B cell (primary cell): Measurements from ENCODE around the gene CFTR. TPM values are rescaled to one million over a fixed set of nuclear protein-coding genes. Genes with fewer than 3 reads are reported as not detected.
"Not testable (repeated sequence)": the region's sequence is repeated elsewhere in the genome, so short reads cannot be mapped to it uniquely, and the experiment has no call there.

ENCODE experiments used
- ATAC-seq: fragments of 200-7000 bp; cut with Tn5 transposase; one replicate; pipeline ENCODE4 v1.10.0; 2021; ENCODE audit warnings: low read depth, mild to moderate bottlenecking, moderate number of reproducible peaks, moderate library complexity
- CTCF ChIA-PET: fragments of 350-600 bp; sonication (Branson Sonifier 250); formaldehyde crosslinking; loops from one replicate; lab custom pipeline; 2021; ENCODE audit warnings: antibody characterized with exemption, inconsistent platforms; lab: Charles Lee
- POLR2A ChIA-PET: fragments of 350-600 bp; sonication (Branson Sonifier 250); formaldehyde crosslinking; loops from one replicate; lab custom pipeline; 2021; ENCODE audit warnings: antibody characterized with exemption; lab: Charles Lee
- DNase-seq: peaks from one replicate; pipeline ENCODE4 v3.0.0; 2013
- H2AFZ ChIP-seq: 2 replicates; pipeline ENCODE4 v1.6.1; 2012; ENCODE audit warnings: mild to moderate bottlenecking, low read depth, low read length; ENCODE audit not compliant: insufficient read depth, poor library complexity, severe bottlenecking
- H3K27ac ChIP-seq, 2 donors: 1 replicate in 1 of 2; 2 replicates in 1 of 2; pipeline ENCODE4 v1.5.1; 2012 to 2013; ENCODE audit warnings: low read length in 2 of 2, mild to moderate bottlenecking in 2 of 2, moderate library complexity in 1 of 2
- H3K27me3 ChIP-seq, 4 experiments: fragments of 200-600 bp in 1 of 4; sonication (generic) in 1 of 4; replicated peaks in 1 of 4; 1 replicate in 2 of 4; 2 replicates in 2 of 4; pipeline versions ENCODE4 v1.6.1 to v1.7.0; 2013 to 2016; ENCODE audit warnings: low read length in 3 of 4, mild to moderate bottlenecking in 2 of 4, mixed read lengths in 1 of 4, moderate library complexity in 1 of 4; ENCODE audit not compliant: insufficient read depth in 4 of 4, control insufficient read depth in 3 of 4; ENCODE audit errors: control extremely low read depth in 1 of 4
- H3K36me3 ChIP-seq, 2 experiments: replicated peaks in 1 of 2; 1 replicate in 1 of 2; 2 replicates in 1 of 2; pipeline versions ENCODE4 v1.6.1 to v1.7.1; 2013; ENCODE audit warnings: low read length in 1 of 2; ENCODE audit not compliant: insufficient read depth in 2 of 2, control insufficient read depth in 1 of 2; ENCODE audit errors: control extremely low read depth in 1 of 2, extremely low read depth in 1 of 2
- H3K4me1 ChIP-seq, 2 donors: fragments of 200-600 bp in 1 of 2; sonication (generic) in 1 of 2; 1 replicate in 1 of 2; 2 replicates in 1 of 2; pipeline versions ENCODE4 v1.5.1 to v1.6.1; 2013 to 2017; ENCODE audit warnings: low read length in 2 of 2; ENCODE audit not compliant: control insufficient read depth in 2 of 2, insufficient read depth in 2 of 2
- H3K4me2 ChIP-seq: replicated peaks from 2 replicates; pipeline ENCODE3; 2012; ENCODE audit warnings: mild to moderate bottlenecking, low read depth, low read length; ENCODE audit not compliant: poor library complexity, severe bottlenecking
- H3K4me3 ChIP-seq, 5 experiments: fragments of 200-600 bp in 1 of 5; sonication (generic) in 1 of 5; 1 replicate in 3 of 5; 2 replicates in 2 of 5; pipeline versions ENCODE4 v1.5.1 to v1.7.0; 2011 to 2016; ENCODE audit warnings: low read length in 4 of 5, mild to moderate bottlenecking in 4 of 5, low read depth in 2 of 5, control low read depth in 1 of 5, moderate library complexity in 1 of 5; ENCODE audit not compliant: insufficient read depth in 1 of 5; ENCODE audit errors: control extremely low read depth in 1 of 5, extremely low read depth in 1 of 5
- H3K79me2 ChIP-seq: fragments of 200-600 bp; sonication (generic); one replicate; pipeline ENCODE4 v1.6.0; 2016; ENCODE audit warnings: low read length; ENCODE audit not compliant: control insufficient read depth, insufficient read depth
- H3K9ac ChIP-seq: fragments of 200-600 bp; sonication (generic); 2 replicates; pipeline ENCODE4 v1.6.1; 2017; ENCODE audit warnings: mild to moderate bottlenecking, low read length, moderate library complexity
- H3K9me3 ChIP-seq, 3 donors: one replicate each; pipeline versions ENCODE4 v1.6.1 to v1.7.1; 2013; ENCODE audit warnings: low read length in 2 of 3; ENCODE audit not compliant: control insufficient read depth in 2 of 3, insufficient read depth in 1 of 3; ENCODE audit errors: control extremely low read depth in 1 of 3
- H4K20me1 ChIP-seq: 2 replicates; pipeline ENCODE4 v1.6.0; 2012; ENCODE audit warnings: mild to moderate bottlenecking, low read length; ENCODE audit not compliant: insufficient read depth, control insufficient read depth, poor library complexity, severe bottlenecking
- H3K27ac Mint-ChIP-seq: one replicate; pipeline ENCODE4 v1.8.0; 2021; ENCODE audit warnings: mixed read lengths
- H3K27me3 Mint-ChIP-seq: one replicate; pipeline ENCODE4 v1.8.0; 2021; ENCODE audit warnings: mixed read lengths
- H3K4me1 Mint-ChIP-seq: one replicate; pipeline ENCODE4 v1.8.0; 2021; ENCODE audit warnings: mixed read lengths
- H3K4me3 Mint-ChIP-seq: one replicate; pipeline ENCODE4 v1.8.0; 2021; ENCODE audit warnings: mixed read lengths
- H3K9me3 Mint-ChIP-seq: one replicate; pipeline ENCODE4 v1.8.0; 2022; ENCODE audit warnings: mixed read lengths; ENCODE audit not compliant: insufficient read depth
- EZH2 ChIP-seq: IDR thresholded peaks from 2 replicates; pipeline ENCODE4 v1.6.1; 2012; ENCODE audit warnings: borderline replicate concordance, low read depth, mild to moderate bottlenecking, moderate library complexity, low read length; ENCODE audit not compliant: insufficient read depth, poor library complexity, severe bottlenecking
- WGBS: methylation state at CpG from one replicate; pipeline ENCODE4 v1.1.5; 2013; ENCODE audit warnings: missing lambda C conversion rate; ENCODE audit not compliant: insufficient coverage; 5-methylcytosine and 5-hydroxymethylcytosine counted together
- intact Hi-C: fragments of 100-400 bp; cut with micrococcal nuclease; formaldehyde crosslinking; loops from one replicate; pipeline ENCODE4 v1.10.0; 2022
- polyA plus RNA-seq: library from polyadenylated mRNA; depleted of rRNA; stranded (reverse); fragments of >200 nt; gene quantifications from 2 replicates; pipeline ENCODE4 v1.2.3, GENCODE V29; 2012
- total RNA-seq, 2 donors: library from RNA; stranded (reverse); fragments of 120-200 nt in 1 of 2; gene quantifications; 1 replicate in 1 of 2; 2 replicates in 1 of 2; pipeline versions ENCODE4 v1.2.3 to v1.2.4, GENCODE V29; 2013 to 2022
- TF ChIP-seq, protein P1 (sequence below): fragments of 200-600 bp; IDR thresholded peaks from one replicate; pipeline ENCODE4 v1.8.0; 2022; ENCODE audit warnings: antibody characterized with exemption, mild to moderate bottlenecking

The CFTR gene
- total and polyA plus RNA-seq, 2 donors (not counting 1 experiment from before 2014, with no cell fraction given): not detected

- Histone ChIP-seq H3K9me3 (no peaks in the 10 kb centered on the region), H3K79me2 (no peaks in the 10 kb centered on the region), H3K4me3 (no peak overlapping the region), H4K20me1 (no peaks in the 10 kb centered on the region), H3K4me1 (no peaks in the 10 kb centered on the region), H3K27me3 (no peaks in the 10 kb centered on the region), H3K27ac (no peak overlapping the region), H3K9ac (no peak overlapping the region), H3K4me2 (no peak overlapping the region), H3K36me3 (no peaks in the 10 kb centered on the region), H2AFZ (no peak overlapping the region)
- H3K27me3 Mint-ChIP-seq: no peaks in the 10 kb centered on the region
- DNase-seq (no peak), ATAC-seq (no peak)
- CTCF ChIA-PET: no interaction called here
- TF ChIP-seq, protein P1, sequence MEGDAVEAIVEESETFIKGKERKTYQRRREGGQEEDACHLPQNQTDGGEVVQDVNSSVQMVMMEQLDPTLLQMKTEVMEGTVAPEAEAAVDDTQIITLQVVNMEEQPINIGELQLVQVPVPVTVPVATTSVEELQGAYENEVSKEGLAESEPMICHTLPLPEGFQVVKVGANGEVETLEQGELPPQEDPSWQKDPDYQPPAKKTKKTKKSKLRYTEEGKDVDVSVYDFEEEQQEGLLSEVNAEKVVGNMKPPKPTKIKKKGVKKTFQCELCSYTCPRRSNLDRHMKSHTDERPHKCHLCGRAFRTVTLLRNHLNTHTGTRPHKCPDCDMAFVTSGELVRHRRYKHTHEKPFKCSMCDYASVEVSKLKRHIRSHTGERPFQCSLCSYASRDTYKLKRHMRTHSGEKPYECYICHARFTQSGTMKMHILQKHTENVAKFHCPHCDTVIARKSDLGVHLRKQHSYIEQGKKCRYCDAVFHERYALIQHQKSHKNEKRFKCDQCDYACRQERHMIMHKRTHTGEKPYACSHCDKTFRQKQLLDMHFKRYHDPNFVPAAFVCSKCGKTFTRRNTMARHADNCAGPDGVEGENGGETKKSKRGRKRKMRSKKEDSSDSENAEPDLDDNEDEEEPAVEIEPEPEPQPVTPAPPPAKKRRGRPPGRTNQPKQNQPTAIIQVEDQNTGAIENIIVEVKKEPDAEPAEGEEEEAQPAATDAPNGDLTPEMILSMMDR: no peak
- TF ChIP-seq EZH2: no peak
- no CpG with 5 or more reads among the region's 1 CpG for whole genome bisulfite sequencing
- POLR2A ChIA-PET: no interaction called here
- H3K27ac Mint-ChIP-seq: no peak overlapping the region
- no peaks in the 10 kb centered on the region for H3K9me3 Mint-ChIP-seq
- intact Hi-C loops: no loop called here
- no peak overlapping the region for H3K4me3 Mint-ChIP-seq
- no peaks in the 10 kb centered on the region for H3K4me1 Mint-ChIP-seq
Observed at GRCh38 chr7:117508676-117509075, 28.9 kb downstream of the CFTR start.

GRCh38 chr7:117517194-117517593 is 37.4 kb downstream of the CFTR start:
- H3K36me3 ChIP-seq, H4K20me1 ChIP-seq, H3K79me2 ChIP-seq, H2AFZ ChIP-seq, H3K9ac ChIP-seq, H3K4me3 ChIP-seq, H3K27me3 Mint-ChIP-seq, H3K27ac Mint-ChIP-seq, H3K4me1 ChIP-seq, POLR2A ChIA-PET, H3K27ac ChIP-seq, H3K4me1 Mint-ChIP-seq, CTCF ChIA-PET, ATAC-seq, H3K9me3 ChIP-seq, DNase-seq, H3K27me3 ChIP-seq, intact Hi-C loops, H3K4me3 Mint-ChIP-seq, H3K4me2 ChIP-seq, H3K9me3 Mint-ChIP-seq: not testable (repeated sequence)
- no CpG with 5 or more reads among the region's 1 CpG for WGBS
